D721Med (cell line): ENCODE results near the gene TMEM72.

Experiments used
- DNase-seq: peaks from one replicate; pipeline ENCODE4 v3.0.0; 2011; ENCODE audit warnings: low spot score; ENCODE audit not compliant: insufficient read length
- FAIRE-seq: peaks from 2 replicates; lab custom pipeline; 2011; peaks lifted over from hg19 to GRCh38; lab: Jason Lieb, UNC
- CTCF ChIP-seq: IDR thresholded peaks from 2 replicates; pipeline ENCODE4 v1.5.1; 2012; ENCODE audit warnings: mild to moderate bottlenecking, control low read depth; ENCODE audit not compliant: insufficient read depth; ENCODE audit errors: missing control alignments

The TMEM72 gene

GRCh38 chr10:44981172-44982113, 70.3 kb downstream of the TMEM72 start:
- no peak for TF ChIP-seq CTCF
- FAIRE-seq = no peak
- no peak for DNase-seq

DNA sequence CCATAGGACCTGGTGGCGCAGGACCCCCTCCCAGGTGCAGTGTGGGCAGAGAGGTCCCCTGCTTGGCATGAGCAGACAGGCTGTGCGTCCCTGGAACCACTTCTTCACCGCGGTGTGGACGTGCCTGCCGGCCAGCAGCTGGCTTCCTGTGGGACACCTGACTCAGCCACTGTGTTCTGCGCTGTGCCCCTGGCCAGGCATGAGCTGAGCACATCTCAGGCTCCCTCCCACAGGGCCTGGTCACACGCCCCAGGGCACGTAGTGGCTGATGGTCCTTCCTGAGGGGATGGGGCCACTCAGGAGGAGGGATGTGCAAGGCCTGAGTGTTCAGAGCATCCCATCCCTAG, 71.0 kb downstream of the TMEM72 start:
- FAIRE-seq (no peak), DNase-seq (no peak)
- TF ChIP-seq CTCF = no peak

DNA sequence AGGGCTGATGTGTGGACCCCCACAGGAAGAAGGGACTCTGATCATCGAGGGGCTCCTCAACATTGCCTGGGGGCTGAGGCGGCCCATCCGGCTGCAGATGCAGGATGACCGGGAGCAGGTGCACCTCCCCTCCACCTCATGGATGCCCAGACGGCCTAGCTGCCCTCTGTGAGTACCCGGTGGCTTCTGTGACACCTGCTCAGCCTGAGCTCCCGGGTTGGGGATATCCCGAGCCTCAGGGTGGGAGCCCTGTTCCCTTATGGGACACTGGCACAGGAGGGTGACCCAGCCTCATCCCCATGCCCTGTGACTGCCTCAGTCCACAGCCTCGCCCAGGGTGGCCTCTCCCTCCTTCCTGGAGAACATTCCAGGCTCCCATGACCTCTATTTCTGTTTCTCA, 71.4 kb downstream of the TMEM72 start:
- TF ChIP-seq CTCF = no peak
- FAIRE-seq (no peak), DNase-seq (no peak)

GRCh38 chr10:44983066-44983894, 72.1 kb downstream of the TMEM72 start:
- FAIRE-seq = no peak
- TF ChIP-seq CTCF = no peak
- no peak for DNase-seq

DNA sequence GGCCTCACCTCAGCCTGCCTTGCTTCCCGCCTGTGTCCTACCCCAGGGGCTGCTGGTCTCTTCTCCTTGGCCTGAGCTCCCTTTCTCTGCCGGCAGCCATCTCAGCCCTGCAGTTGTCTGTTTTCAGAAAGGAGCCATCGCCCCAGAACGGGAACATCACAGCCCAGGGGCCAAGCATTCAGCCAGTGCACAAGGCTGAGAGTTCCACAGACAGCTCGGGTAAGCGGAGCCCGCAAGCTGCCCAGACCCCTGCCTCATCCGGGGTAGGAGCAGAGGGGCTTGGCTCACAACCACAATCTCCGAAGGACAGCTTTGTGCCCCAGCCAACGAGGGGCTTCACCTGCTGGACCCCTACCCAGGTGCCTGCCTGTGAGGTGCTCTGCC, 72.8 kb downstream of the TMEM72 start:
- TF ChIP-seq CTCF = no peak
- DNase-seq (no peak), FAIRE-seq (no peak)

- no peak for TF ChIP-seq CTCF
- no peak for FAIRE-seq
- DNase-seq = no peak
These were observed 73.5 kb downstream of the TMEM72 start for GRCh38 chr10:44984671-44985101.
